Anterior cingulate cortex (tissue), 58 donors: ENCODE data around the gene KIF13A.

Experiments used
- DNase-seq, 58 donors: peaks; one replicate each; lab custom pipeline; 2025; lab: John Stamatoyannopoulos, UW

Gene KIF13A

DNA sequence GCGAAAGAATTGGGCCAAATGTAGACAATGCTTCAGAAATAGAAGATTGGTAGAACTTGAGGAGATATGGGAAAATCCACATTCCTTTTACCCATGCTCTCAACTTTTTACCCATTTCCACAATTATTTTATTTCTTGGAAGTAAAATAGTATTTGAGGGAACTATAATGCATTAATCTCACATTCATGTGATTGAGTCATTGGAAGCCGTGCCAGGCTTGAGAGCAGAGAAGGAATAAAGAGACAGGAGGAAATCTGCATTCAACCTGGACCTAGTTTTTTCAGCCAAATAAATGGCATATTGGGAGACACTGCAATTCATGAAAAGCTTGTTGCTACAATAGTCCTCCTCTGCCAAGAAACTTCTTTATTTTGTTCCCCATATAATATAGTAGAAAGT lies 278.0 kb downstream of the KIF13A start:
- no peak for DNase-seq
